Measurements from ENCODE around the gene TBX21.

- TF ChIP-seq EZH2phosphoT487 (conservative IDR thresholded peaks at IDR 0.05; ENCODE audit: low read length) = no peak
- TF ChIP-seq, protein P1, sequence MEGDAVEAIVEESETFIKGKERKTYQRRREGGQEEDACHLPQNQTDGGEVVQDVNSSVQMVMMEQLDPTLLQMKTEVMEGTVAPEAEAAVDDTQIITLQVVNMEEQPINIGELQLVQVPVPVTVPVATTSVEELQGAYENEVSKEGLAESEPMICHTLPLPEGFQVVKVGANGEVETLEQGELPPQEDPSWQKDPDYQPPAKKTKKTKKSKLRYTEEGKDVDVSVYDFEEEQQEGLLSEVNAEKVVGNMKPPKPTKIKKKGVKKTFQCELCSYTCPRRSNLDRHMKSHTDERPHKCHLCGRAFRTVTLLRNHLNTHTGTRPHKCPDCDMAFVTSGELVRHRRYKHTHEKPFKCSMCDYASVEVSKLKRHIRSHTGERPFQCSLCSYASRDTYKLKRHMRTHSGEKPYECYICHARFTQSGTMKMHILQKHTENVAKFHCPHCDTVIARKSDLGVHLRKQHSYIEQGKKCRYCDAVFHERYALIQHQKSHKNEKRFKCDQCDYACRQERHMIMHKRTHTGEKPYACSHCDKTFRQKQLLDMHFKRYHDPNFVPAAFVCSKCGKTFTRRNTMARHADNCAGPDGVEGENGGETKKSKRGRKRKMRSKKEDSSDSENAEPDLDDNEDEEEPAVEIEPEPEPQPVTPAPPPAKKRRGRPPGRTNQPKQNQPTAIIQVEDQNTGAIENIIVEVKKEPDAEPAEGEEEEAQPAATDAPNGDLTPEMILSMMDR (IDR thresholded peaks at IDR 0.05; ENCODE audit: insufficient read depth, low read length, poor library complexity, severe bottlenecking) = no peak
These were observed 1.6 kb upstream of the TBX21 start for GRCh38 chr17:47731396-47731795.

Data from SU-DHL-6 (cell line).